Measurements from ENCODE around the gene NQO1.

The NQO1 gene

DNA sequence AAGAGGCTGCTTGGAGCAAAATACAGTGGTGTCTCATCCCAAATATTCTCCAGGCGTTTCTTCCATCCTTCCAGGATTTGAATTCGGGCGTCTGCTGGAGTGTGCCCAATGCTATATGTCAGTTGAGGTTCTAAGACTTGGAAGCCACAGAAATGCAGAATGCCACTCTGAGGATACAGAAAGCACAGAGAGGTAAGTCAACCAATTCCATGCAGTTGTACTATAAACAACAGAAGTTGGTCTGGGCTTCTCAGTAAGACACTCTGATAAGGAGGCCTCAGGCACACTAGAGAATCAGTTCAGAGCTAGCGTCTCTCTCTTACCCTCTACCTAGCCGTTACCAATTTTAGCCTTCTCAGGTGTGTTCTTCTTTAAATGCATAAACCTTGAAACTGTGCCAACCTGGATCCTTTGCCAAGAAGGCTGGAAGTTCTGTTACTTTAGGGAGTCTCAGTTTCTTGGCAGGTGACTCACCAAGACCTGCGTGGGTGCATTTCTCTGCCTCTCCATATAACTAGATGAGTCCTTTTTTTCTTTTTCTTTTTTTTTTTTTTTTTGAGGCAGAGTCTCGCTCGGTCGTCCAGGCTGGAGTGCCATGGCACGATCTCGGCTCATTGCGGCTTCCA lies 15.1 kb downstream of the NQO1 start:
- H3K9me3 ChIP-seq (ENCODE audit: insufficient read depth, low read length): no peaks in the 10 kb centered on the region
- H3K36me3 ChIP-seq (ENCODE audit: low read length): no peaks in the 10 kb centered on the region
- no peaks in the 10 kb centered on the region for H3K27me3 ChIP-seq (ENCODE audit: low read length)
- H3K4me2 ChIP-seq (ENCODE audit: low read depth, low read length, poor library complexity, severe bottlenecking): no peak overlapping the region
- no peaks in the 10 kb centered on the region for H3K9me2 ChIP-seq (replicated peaks; ENCODE audit: insufficient read depth, low read length)
- no peak overlapping the region for H2AFZ ChIP-seq (ENCODE audit: low read depth, low read length, severe bottlenecking)
- no peak overlapping the region for H3K4me3 ChIP-seq (ENCODE audit: insufficient read depth, low read length, poor library complexity, severe bottlenecking)
- no peak overlapping the region for H3K27ac ChIP-seq (ENCODE audit: low read depth, low read length)
- TF ChIP-seq, protein P1, sequence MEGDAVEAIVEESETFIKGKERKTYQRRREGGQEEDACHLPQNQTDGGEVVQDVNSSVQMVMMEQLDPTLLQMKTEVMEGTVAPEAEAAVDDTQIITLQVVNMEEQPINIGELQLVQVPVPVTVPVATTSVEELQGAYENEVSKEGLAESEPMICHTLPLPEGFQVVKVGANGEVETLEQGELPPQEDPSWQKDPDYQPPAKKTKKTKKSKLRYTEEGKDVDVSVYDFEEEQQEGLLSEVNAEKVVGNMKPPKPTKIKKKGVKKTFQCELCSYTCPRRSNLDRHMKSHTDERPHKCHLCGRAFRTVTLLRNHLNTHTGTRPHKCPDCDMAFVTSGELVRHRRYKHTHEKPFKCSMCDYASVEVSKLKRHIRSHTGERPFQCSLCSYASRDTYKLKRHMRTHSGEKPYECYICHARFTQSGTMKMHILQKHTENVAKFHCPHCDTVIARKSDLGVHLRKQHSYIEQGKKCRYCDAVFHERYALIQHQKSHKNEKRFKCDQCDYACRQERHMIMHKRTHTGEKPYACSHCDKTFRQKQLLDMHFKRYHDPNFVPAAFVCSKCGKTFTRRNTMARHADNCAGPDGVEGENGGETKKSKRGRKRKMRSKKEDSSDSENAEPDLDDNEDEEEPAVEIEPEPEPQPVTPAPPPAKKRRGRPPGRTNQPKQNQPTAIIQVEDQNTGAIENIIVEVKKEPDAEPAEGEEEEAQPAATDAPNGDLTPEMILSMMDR (IDR thresholded peaks at IDR 0.05; ENCODE audit: insufficient read depth, low read length, poor library complexity, severe bottlenecking): no peak
- TF ChIP-seq EZH2phosphoT487 (conservative IDR thresholded peaks at IDR 0.05; ENCODE audit: low read length): no peak
- H4K20me1 ChIP-seq (ENCODE audit: low read depth, low read length): no peaks in the 10 kb centered on the region
- no peaks in the 10 kb centered on the region for H3K79me2 ChIP-seq (ENCODE audit: insufficient read depth, low read length)
- no peaks in the 10 kb centered on the region for H3F3A ChIP-seq (ENCODE audit: insufficient read depth)
- no peak overlapping the region for H3K9ac ChIP-seq (ENCODE audit: low read length)

DNA sequence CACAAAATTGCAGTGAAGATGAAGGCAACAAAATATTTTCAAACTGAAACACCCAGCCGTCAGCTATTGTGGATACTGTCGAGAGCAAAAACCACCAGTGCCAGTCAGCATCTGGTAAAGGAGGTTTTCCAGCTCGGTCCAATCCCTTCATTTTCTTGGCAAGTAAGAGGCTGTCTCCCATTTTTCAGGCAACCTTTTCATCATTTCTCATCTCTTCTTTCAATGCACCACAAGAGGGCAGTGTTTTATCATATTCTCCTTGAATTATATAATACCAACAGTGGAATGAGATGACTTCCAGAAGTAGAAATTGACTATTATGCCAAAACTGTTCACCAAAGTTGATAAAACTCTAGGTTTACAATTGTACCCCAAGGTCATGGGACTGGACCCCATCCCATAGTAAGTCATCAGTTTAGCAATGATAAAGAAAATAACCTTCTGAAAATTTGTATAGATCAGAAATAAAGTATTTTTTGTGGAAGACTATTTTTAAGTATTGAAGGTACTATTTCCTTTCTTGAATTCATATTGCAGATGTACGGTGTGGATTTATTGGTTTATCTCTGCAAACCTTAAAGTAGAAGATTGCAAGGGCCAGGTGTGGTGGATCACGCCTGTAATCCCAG lies 16.8 kb downstream of the NQO1 start:
- TF ChIP-seq, protein P1 (IDR thresholded peaks at IDR 0.05; ENCODE audit: insufficient read depth, low read length, poor library complexity, severe bottlenecking): peak; percentile 58
- TF ChIP-seq EZH2phosphoT487 (conservative IDR thresholded peaks at IDR 0.05; ENCODE audit: low read length): no peak
- Histone ChIP-seq H4K20me1 (ENCODE audit: low read depth, low read length) (no peaks in the 10 kb centered on the region), H3K9me3 (ENCODE audit: insufficient read depth, low read length) (no peaks in the 10 kb centered on the region), H3K27ac (ENCODE audit: low read depth, low read length) (no peak overlapping the region), H3K36me3 (ENCODE audit: low read length) (no peaks in the 10 kb centered on the region), H2AFZ (ENCODE audit: low read depth, low read length, severe bottlenecking) (peak overlapping the region; percentile 3), H3K9me2 (replicated peaks; ENCODE audit: insufficient read depth, low read length) (no peaks in the 10 kb centered on the region), H3F3A (ENCODE audit: insufficient read depth) (no peaks in the 10 kb centered on the region), H3K9ac (ENCODE audit: low read length) (no peak overlapping the region), H3K4me2 (ENCODE audit: low read depth, low read length, poor library complexity, severe bottlenecking) (no peak overlapping the region), H3K27me3 (ENCODE audit: low read length) (no peaks in the 10 kb centered on the region), H3K4me3 (ENCODE audit: insufficient read depth, low read length, poor library complexity, severe bottlenecking) (no peak overlapping the region), H3K79me2 (ENCODE audit: insufficient read depth, low read length) (no peaks in the 10 kb centered on the region)

DNA sequence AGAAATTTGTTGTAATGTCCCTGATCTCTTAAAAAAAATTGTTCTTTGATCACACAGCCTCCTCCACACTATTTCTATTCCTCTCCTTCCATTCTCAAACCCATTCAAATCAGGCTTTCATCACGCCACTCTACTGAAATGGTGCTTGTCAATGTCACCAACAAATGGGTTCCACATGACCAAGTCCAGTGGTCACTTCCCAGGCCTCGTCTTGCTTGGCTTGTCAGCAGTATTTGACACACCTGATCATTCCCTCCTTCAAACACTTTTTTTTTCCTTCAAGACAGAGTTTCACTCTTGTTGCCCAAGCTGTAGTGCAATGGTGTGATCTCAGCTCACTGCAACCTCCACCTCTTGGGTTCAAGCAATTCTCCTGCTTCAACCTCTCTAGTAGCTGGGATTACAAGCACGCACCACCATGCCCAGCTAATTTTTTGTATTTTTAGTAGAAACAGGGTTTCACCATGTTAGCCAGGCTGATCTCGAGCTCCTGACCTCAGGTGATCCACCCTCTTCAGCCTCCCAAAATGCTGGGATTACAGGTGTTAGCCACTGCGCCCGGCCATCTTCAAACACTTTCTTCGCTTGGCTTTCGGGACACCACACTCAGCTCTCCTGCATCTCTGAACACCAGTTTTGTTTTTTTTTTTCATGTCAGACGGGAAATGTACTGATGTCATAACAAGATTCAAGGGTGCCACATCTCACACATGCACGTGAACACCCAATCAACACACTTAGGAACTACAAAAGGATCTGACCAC lies 18.3 kb downstream of the NQO1 start:
- no peaks in the 10 kb centered on the region for H3K27me3 ChIP-seq (ENCODE audit: low read length)
- no peaks in the 10 kb centered on the region for H3F3A ChIP-seq (ENCODE audit: insufficient read depth)

More for the DNA sequence above, 18.3 kb downstream of the NQO1 start:
- Histone ChIP-seq H3K79me2 (ENCODE audit: insufficient read depth, low read length) (no peaks in the 10 kb centered on the region), H4K20me1 (ENCODE audit: low read depth, low read length) (no peaks in the 10 kb centered on the region), H3K27ac (ENCODE audit: low read depth, low read length) (no peak overlapping the region), H3K9ac (ENCODE audit: low read length) (no peak overlapping the region), H3K36me3 (ENCODE audit: low read length) (no peaks in the 10 kb centered on the region), H3K9me2 (replicated peaks; ENCODE audit: insufficient read depth, low read length) (no peaks in the 10 kb centered on the region), H3K4me3 (ENCODE audit: insufficient read depth, low read length, poor library complexity, severe bottlenecking) (no peak overlapping the region), H3K9me3 (ENCODE audit: insufficient read depth, low read length) (no peaks in the 10 kb centered on the region), H2AFZ (ENCODE audit: low read depth, low read length, severe bottlenecking) (no peak overlapping the region), H3K4me2 (ENCODE audit: low read depth, low read length, poor library complexity, severe bottlenecking) (no peak overlapping the region)
- no peak for TF ChIP-seq EZH2phosphoT487 (conservative IDR thresholded peaks at IDR 0.05; ENCODE audit: low read length)
- TF ChIP-seq, protein P1 (IDR thresholded peaks at IDR 0.05; ENCODE audit: insufficient read depth, low read length, poor library complexity, severe bottlenecking): no peak
